ENCODE measurements around the gene CCDC24. TPM values are rescaled to one million over a fixed set of nuclear protein-coding genes. Genes with fewer than 3 reads are reported as not detected.

CCDC24 gene
- total and polyA plus RNA-seq, 9 of the 15 experiments (the other 6 are each of a cell fraction or from before 2014, with no cell fraction given) = 0.31 to 4.5 (median 1.5) TPM

GRCh38 chr1:44016041-44016889 is 24.9 kb downstream of the CCDC24 start:
- no TSS peak for BruUV-seq (replicated peaks)
- H3K36me3 ChIP-seq (ENCODE audit: control insufficient read depth, insufficient read depth, low read length) = 0 out of 3 replicates have a peak, but pooled peaks cover 7% of the 10 kb centered on the region
- no peak for DNase-seq (ENCODE audit: extremely low read depth in 1 of 4, low spot score in 3 of 4)
- H3K4me3 ChIP-seq = no peak overlapping the region
- ATAC-seq = peak; percentile 3; the same call in 2 of the 3 replicates
- in situ Hi-C loops (cut with MboI) = no loop called here
- no peak overlapping the region for H3K4me2 ChIP-seq (ENCODE audit: insufficient read depth, low read length)
- H3K79me2 ChIP-seq (ENCODE audit: control insufficient read depth, insufficient read depth, low read length) = no peaks in the 10 kb centered on the region
- no peak overlapping the region for H3K27ac ChIP-seq (ENCODE audit: extremely low read depth, low read depth, low read length)
- no peak for FAIRE-seq
- ChIA-PET CTCF (ENCODE audit: low intra/inter-chr PET ratio) (no interaction called here), POLR2A (interaction anchor here (1.5 to 3.9 kb wide), 3 partner anchors 11 to 32 kb away, joined by 5 to 29 read pairs (median 6); partner anchors contain the start of gene SLC6A9)
- peak overlapping the region in 1 of 2 experiments; percentile 63; a peak in 2 of 4 replicates for H3K9ac ChIP-seq (ENCODE audit: insufficient read depth in 1 of 2, low read depth in 2 of 2, low read length in 2 of 2)
- 73% methylated on average over 20 of the region's 20 CpGs for WGBS (ENCODE audit: insufficient coverage, low coverage, missing lambda C conversion rate)
- TF ChIP-seq ZNF384 (IDR thresholded peaks at IDR 0.05; ENCODE audit: low read depth, low read length) (no peak), POLR2G (IDR thresholded peaks at IDR 0.05; ENCODE audit: low read depth, low read length) (peak; percentile 31; the same call in 1 of the 2 replicates), TEAD4 (IDR thresholded peaks at IDR 0.05; ENCODE audit: low read length) (no peak), TEAD4 (CRISPR knock-in tag; IDR thresholded peaks at IDR 0.05; ENCODE audit: borderline replicate concordance) (0 out of 2 replicates have a peak, but pooled peaks have one; percentile 38)
- H3K9me3 ChIP-seq (replicated peaks; ENCODE audit: control insufficient read depth, insufficient read depth, low read depth, low read length) = no peaks in the 10 kb centered on the region
- H2AFZ ChIP-seq (ENCODE audit: low read depth, low read length) = no peak overlapping the region
- no peaks in the 10 kb centered on the region; the same call in 1 of the 2 replicates for H4K20me1 ChIP-seq (replicated peaks; ENCODE audit: control insufficient read depth, insufficient read depth, low read length)
- intact Hi-C loops (cut with micrococcal nuclease) = no loop called here
- H3K9me1 ChIP-seq (ENCODE audit: control insufficient read depth, insufficient read depth, low read length) = no peaks in the 10 kb centered on the region
- H3K27me3 ChIP-seq (ENCODE audit: control insufficient read depth in 2 of 2, insufficient read depth in 2 of 2, low read length in 2 of 2) = no peaks in the 10 kb centered on the region
- peaks cover 6 to 40% of the 10 kb centered on the region in 2 experiments; a peak in 4 of 5 replicates for H3K4me1 ChIP-seq (replicated peaks in 1 of 2; ENCODE audit: control insufficient read depth in 2 of 2, insufficient read depth in 2 of 2, low read length in 2 of 2)
